Esophagus squamous epithelium (tissue), 4 donors: ENCODE results near the gene PPM1A.

Experiments
- CTCF ChIP-seq, 6 experiments: fragments of 450-650 bp in 4 of 6; fragments of 200-600 bp in 2 of 6; sonication (generic) in 2 of 6; IDR thresholded peaks; one replicate each; pipeline ENCODE4 v1.5.1; 2016 to 2019; ENCODE audit warnings: antibody characterized with exemption in 6 of 6, mild to moderate bottlenecking in 4 of 6, moderate library complexity in 4 of 6
- POLR2A ChIP-seq, 4 donors: fragments of 450-650 bp; IDR thresholded peaks; one replicate each; pipeline ENCODE4 v1.6.1; 2017; ENCODE audit warnings: antibody characterized with exemption in 4 of 4, mild to moderate bottlenecking in 4 of 4, moderate library complexity in 3 of 4

- TF ChIP-seq CTCF (IDR thresholded peaks at IDR 0.05) = no peak
- TF ChIP-seq POLR2A (IDR thresholded peaks at IDR 0.05) = no peak
Measured at GRCh38 chr14:60323199-60323896, 74.3 kb downstream of the PPM1A start.
